GM21528 (cell line): Measurements from ENCODE around the gene GALNT18.

Experiments
- ATAC-seq: cut with Tn5 transposase; IDR thresholded peaks from one replicate; pipeline ENCODE4 v1.9.1; 2021; ENCODE audit warnings: mild to moderate bottlenecking, moderate library complexity; ENCODE audit not compliant: unreplicated experiment, low FRiP score

The GALNT18 gene

DNA sequence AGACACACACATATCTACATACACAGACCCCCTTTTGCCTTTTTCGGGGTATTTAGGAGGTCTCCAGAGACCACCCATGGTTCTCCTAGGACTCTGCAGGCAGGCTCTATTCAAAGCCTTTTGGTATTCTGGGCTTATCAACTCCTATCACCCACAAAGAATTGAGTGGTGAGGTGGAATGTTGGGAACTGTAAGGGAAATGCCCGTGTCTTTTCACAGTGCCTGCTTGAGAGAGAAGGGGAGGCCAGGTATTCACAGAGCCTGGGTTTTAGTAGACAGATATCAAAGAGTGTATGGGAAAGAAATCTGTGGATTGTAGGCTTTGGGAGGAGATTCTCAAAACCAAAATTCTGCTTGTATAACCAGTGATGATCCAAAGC is 224.8 kb downstream of the GALNT18 start:
- ATAC-seq: no peak

GRCh38 chr11:11396301-11397035 is 225.3 kb downstream of the GALNT18 start:
- no peak for ATAC-seq

DNA sequence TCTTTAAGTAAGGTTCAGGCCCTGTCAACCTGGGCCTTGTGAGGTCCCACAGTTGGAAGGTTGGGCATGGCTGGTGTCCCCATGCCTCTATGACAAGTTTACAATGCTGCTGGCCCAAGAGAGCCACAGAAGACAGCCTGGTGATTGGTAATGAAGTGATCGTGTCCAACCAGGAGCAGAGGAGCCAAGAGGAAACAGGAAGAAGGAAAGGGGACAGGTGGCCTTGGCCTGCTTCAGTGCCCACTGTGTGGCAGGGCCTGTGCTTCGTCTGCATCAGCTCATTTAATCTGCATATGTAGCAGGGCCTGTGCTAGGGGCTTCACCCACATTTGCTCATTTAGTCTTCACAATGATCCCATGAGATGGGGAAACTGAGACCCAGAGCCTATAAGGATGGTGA is 226.7 kb downstream of the GALNT18 start:
- ATAC-seq: no peak

DNA sequence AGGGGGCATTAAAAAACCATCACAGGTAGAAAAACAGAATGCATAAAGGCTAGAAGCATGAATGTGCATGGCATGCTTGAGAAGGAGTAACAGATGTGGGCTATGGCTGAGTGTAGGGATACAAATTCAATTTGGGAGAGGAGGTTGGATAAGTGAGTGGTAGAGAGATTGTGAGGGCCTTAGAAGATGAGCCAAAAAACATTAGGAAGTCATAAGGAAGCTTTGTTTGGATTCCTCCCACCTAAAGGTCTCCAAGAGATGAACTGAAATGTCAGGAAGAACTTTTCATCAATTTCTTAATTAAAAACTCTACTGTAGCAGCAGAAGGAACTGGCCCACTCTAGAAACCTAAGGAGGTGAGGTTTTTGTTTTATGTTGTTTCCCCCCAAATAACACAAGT is 227.6 kb downstream of the GALNT18 start:
- ATAC-seq: no peak

DNA sequence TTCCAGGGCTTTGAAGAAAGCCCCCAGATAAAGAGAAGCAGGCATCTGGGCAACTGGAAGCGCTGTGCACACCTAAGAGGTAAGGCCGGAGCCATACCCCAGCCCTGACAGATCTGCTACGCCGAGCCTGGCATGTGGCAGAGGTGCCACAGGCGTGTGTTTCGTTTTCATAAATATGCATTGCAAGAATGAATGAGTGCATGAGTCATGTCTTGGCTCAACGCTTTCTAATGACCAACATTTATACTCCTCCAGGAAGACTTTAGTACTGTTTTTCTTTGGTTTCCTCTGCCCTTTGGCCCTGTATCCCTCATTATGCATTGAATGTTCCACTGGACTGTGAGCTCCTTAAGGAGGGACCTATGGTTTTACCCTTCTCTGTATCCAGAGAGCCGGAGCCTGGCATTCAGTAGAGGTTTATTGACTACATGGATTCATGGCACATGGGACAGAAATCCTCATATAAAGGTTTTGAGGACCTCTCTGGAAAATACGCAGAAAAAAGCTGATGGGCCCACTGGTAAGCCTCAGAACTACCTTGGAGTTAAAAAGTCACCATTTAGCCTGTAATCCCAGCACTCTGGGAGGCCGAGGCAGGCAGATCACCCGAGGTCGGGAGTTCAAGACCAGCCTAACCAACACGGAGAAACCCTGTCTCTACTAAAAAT is 229.9 kb downstream of the GALNT18 start:
- no peak for ATAC-seq

DNA sequence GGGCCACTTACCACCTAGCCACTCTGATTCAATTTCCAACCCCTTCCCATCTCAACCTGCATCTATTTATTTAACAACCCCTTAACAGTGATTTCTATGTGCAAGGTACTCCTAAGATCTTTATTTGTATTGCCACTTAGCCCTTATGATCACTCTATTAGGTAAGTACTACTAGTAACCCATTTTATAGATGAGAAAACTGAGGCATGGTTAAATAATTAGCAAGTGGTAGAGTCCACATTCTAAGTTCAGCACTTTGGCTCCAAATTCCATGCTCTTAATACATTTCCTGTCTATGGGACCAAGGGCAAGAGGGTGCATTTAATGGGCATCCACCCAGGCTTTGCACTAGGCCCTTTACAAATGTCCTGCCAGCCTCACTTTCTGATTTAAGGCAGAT is 230.6 kb downstream of the GALNT18 start:
- no peak for ATAC-seq

GRCh38 chr11:11390068-11390771 is 231.6 kb downstream of the GALNT18 start:
- no peak for ATAC-seq

- ATAC-seq: no peak
These were observed 232.6 kb downstream of the GALNT18 start for GRCh38 chr11:11389238-11389637.

GRCh38 chr11:11387622-11388305 is 234.0 kb downstream of the GALNT18 start:
- no peak for ATAC-seq

DNA sequence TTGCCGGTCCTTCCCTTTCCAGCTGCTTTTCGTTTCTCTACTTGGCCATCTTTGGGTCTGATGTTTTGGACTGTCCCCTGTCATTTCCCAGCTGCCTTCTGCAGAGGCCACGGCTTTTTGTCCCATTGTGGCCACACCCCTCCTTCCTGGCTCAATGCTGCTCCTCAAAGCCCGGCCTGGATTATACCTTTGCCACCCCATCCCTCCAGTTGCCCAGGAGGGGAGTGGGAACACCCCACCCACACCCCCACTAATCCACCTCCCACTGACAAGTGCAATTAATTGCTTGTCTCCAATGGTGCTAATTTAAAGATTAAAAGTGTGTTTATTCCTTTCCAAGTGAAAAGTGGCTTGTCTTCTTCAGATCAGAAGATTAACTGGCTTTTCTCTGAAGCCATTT is 234.6 kb downstream of the GALNT18 start:
- ATAC-seq: no peak

DNA sequence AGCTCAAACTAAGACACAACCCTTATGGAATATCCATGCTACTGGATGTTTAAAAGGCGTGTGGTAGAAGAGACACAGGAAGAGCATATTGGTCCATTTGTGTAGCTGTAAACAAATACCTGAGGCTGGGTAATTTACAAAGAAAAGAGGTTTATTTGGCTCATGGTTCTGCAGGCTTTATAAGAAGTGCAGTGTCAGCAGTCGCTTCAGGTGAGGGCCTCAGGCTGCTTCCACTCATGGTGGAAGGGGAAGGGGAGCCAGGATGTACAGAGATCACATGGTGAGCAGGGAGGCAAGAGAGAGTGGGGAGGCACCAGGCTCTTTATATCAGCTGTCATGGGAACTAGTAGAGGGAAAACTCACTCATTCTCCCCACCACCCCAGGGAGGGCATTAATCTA is 237.0 kb downstream of the GALNT18 start:
- no peak for ATAC-seq

DNA sequence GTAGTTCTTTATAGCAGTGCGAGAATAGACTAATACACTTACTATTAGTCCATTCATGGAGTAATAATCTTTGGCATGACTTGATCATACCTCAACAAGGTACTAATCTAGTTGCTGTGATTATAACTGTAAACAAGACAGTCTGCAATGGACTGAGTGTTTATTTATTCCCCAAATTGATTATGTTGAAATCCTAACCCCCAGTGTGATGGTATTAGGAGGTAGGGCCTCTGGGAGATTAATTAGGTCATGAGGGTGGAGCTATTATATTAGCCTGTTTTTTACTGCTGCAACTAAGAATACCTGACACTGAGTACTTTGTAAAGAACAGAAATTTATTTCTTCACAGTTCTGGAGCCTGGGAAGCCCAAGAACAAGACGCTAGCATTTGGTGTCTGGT is 237.8 kb downstream of the GALNT18 start:
- ATAC-seq: no peak

GRCh38 chr11:11382858-11383532 is 238.8 kb downstream of the GALNT18 start:
- no peak for ATAC-seq

DNA sequence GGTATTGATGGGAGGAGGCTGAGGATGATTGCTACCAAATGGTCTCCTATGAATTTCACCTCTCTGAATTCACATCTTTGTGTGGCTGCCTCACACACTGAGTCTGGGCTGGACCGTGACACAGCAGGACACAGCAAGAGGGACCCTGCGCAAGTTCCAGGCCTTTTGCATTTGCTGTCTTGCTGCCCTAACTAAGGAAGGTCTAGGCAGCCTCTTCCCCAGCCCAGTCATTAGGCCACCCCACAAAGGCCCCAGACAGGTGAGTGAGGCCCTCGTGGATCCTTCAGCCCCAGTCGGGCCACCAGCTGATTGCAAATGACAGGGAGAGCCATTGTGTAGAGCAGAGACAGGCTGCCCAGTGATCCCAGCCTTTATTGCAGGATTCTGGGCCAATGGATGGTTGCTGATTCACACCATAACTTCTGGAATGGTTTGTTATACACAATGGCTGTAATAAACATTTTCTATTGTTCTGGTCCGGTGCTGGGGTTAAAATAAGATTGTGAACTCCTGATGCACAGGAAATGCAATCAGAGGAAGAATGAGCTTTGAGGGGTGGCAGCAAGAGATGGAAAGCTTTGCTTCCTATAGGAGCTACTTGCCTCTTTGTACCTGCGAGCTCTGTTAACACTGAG is 240.2 kb downstream of the GALNT18 start:
- no peak for ATAC-seq

- no peak for ATAC-seq
These were observed 240.9 kb downstream of the GALNT18 start for GRCh38 chr11:11380883-11381282.

DNA sequence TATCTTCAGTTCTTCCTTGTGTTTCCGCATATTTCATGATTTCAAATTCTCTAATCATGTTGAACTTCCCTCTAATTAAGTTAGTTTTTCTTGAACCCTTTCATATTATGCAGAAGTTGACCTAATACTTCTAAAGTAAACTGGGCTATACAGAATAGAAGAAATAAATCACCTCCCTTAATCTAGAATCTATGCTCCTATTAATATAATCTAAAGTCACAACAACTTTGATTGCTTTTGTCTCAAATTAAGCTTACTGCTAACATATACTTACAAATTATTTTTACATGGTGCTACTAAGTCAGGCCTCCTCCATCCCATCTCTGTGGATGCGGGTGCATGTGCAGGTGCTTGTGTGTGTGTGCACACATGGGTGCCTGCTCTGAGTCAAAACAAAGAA is 241.5 kb downstream of the GALNT18 start:
- no peak for ATAC-seq

- no peak for ATAC-seq
These were observed 242.1 kb downstream of the GALNT18 start for GRCh38 chr11:11379661-11380060.

- no peak for ATAC-seq
These were observed 243.4 kb downstream of the GALNT18 start for GRCh38 chr11:11378184-11378940.

DNA sequence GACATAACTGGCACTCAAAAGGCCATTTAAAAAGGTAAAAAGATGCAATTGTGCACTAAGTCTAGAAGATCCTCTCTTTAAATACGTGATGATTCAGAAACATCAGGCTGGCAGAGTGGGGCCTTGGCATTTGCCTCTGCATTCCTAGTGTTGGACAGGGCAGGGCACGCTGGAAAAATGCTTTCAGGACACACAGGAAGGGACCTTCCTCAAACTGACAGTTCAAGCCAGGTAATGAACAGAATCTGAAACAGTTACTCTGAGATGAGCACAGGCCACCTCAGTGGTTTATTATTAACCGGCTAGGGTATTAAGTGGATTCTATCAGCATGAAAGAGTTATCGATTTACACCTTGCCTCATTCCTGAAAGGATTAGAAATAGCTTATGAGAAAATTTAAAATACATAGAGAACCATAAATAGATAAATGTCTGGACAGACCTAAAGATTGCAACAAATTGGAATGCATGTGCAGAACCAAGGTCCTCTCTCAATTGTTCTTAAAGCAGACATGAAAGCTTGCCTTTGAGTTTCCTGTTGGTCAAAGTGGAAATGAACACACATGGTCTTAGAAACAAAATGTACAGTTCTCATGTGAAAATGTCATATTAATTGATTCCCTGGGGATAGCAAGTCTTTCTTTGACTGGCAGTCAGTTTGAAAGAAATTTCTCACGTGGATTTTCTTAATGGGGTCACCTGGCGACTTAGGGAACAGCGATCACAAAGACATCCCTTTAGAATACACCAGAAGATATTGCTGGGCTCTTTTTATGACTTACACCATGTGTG is 247.3 kb downstream of the GALNT18 start:
- no peak for ATAC-seq
